HG03457 (cell line): ENCODE data around the gene ATXN3.
"Not testable (repeated sequence)": the region's sequence is repeated elsewhere in the genome, so short reads cannot be mapped to it uniquely, and the experiment has no call there.

Experiments
- ATAC-seq: cut with Tn5 transposase; IDR thresholded peaks from one replicate; pipeline ENCODE4 v1.9.1; 2021; ENCODE audit warnings: moderate number of reproducible peaks; ENCODE audit not compliant: unreplicated experiment

The ATXN3 gene

GRCh38 chr14:92074555-92074954 is 31.8 kb downstream of the ATXN3 start:
- ATAC-seq, result no peak

GRCh38 chr14:92058006-92058917 is 48.1 kb downstream of the ATXN3 start:
- no peak for ATAC-seq

GRCh38 chr14:92049781-92050180 is 56.6 kb downstream of the ATXN3 start:
- ATAC-seq, result no peak

- ATAC-seq, result not testable (repeated sequence)
These were observed 57.2 kb downstream of the ATXN3 start for GRCh38 chr14:92049221-92049620.

- not testable (repeated sequence) for ATAC-seq
These were observed 60.5 kb downstream of the ATXN3 start for GRCh38 chr14:92045904-92046303.

- not testable (repeated sequence) for ATAC-seq
These were observed 64.6 kb downstream of the ATXN3 start for GRCh38 chr14:92041766-92042165.

GRCh38 chr14:92041203-92041602 is 65.2 kb downstream of the ATXN3 start:
- no peak for ATAC-seq

- peak; percentile 20 for ATAC-seq
These were observed 65.8 kb downstream of the ATXN3 start for GRCh38 chr14:92040431-92041051.

- ATAC-seq, result peak; percentile 95
These were observed 66.5 kb downstream of the ATXN3 start, which contains the start of gene TRIP11 for GRCh38 chr14:92039719-92040430. Gene TRIP11 (minus strand): TSS chr14:92040059. CDS start chr14:92039685, 374 bp downstream.

GRCh38 chr14:92039063-92039718 is 67.2 kb downstream of the ATXN3 start:
- peak; percentile 14 for ATAC-seq

- ATAC-seq, result no peak
These were observed 68.4 kb downstream of the ATXN3 start for GRCh38 chr14:92037989-92038388.

GRCh38 chr14:92035890-92036289 is 70.5 kb downstream of the ATXN3 start:
- ATAC-seq, result no peak

GRCh38 chr14:92033906-92034687 is 72.3 kb downstream of the ATXN3 start:
- ATAC-seq, result no peak

GRCh38 chr14:92033433-92033832 is 72.9 kb downstream of the ATXN3 start:
- ATAC-seq, result no peak

- ATAC-seq, result no peak
These were observed 79.7 kb downstream of the ATXN3 start for GRCh38 chr14:92026548-92027190.

GRCh38 chr14:92022036-92022435 is 84.3 kb downstream of the ATXN3 start:
- ATAC-seq, result no peak

- no peak for ATAC-seq
These were observed 84.9 kb downstream of the ATXN3 start for GRCh38 chr14:92021523-92021922.

GRCh38 chr14:92014040-92014439 is 92.3 kb downstream of the ATXN3 start:
- ATAC-seq, result no peak

- no peak for ATAC-seq
These were observed 94.1 kb downstream of the ATXN3 start for GRCh38 chr14:92012121-92012748.
